Left ventricle myocardium superior (tissue), 1 donor: Measurements from ENCODE around the gene ARG1. TPM values are rescaled to one million over a fixed set of nuclear protein-coding genes. Genes with fewer than 3 reads are reported as not detected.
"Not testable (repeated sequence)": the region's sequence is repeated elsewhere in the genome, so short reads cannot be mapped to it uniquely, and the experiment has no call there.

Experiments
- ATAC-seq: fragments of 200-7000 bp; cut with Tn5 transposase; one replicate; pipeline ENCODE4 v1.9.1; 2020; ENCODE audit warnings: mild to moderate bottlenecking, moderate library complexity
- DNase-seq: peaks from one replicate; pipeline ENCODE4 v3.0.0-alpha.2; 2020
- intact Hi-C: fragments of 100-400 bp; cut with micrococcal nuclease; formaldehyde crosslinking; loops from one replicate; pipeline ENCODE4 v1.11.0; 2022
- long read RNA-seq: library from polyadenylated mRNA; unstranded; transcript quantifications from one replicate; pipeline ENCODE4 v2.0.0, GENCODE V29; 2021
- total RNA-seq: library from RNA; stranded (reverse); fragmentation: NEBNext Ultra II Directional; extraction: Animal tissue kit (Norgen Biotek cat#: 25700); gene quantifications from one replicate; pipeline ENCODE4 v1.2.1, GENCODE V29; 2021
- donor health status: DM: no; HTN: yes; CAD: no; lungs with severe emphysema.

ARG1 gene
- total RNA-seq = 0.82 TPM
- long read RNA-seq = 0 reads

DNA sequence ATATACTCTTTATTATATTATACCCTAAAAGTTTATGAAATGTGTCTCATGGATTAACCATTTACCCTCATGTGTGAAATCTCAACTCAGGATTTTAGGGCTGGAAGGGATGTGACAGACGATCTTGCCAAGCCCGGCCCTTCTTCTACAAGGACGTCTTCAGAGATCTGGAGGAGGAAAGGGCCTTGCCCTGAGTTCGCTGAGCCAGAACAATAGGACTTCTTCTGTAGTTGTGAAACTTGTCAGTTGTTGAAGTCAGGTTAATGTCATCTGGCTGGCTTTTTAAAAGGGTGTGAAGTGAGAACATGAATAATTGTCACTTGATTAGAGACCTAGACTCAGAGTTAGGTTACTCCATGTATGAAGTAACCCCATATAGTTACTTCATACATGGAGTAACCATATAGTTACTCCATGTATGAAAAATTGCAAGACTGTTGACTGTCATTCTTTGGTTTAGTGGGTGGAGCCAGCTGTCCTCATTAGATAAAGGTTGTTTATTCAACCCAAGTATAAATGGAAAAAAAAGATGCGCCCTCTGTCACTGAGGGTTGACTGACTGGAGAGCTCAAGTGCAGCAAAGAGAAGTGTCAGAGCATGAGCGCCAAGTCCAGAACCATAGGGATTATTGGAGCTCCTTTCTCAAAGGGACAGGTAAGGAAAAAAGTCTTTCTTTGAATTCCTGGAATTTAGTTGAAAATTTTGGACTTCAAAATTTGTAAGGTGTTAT, at the start of gene ARG1:
Gene ARG1, plus strand, starts transcription at position 541 of the 730 bp plus-strand sequence. Its CDS starts 57 bp downstream, at position 598.
- no peak for ATAC-seq
- intact Hi-C loops = no loop called here
- no peak for DNase-seq

DNA sequence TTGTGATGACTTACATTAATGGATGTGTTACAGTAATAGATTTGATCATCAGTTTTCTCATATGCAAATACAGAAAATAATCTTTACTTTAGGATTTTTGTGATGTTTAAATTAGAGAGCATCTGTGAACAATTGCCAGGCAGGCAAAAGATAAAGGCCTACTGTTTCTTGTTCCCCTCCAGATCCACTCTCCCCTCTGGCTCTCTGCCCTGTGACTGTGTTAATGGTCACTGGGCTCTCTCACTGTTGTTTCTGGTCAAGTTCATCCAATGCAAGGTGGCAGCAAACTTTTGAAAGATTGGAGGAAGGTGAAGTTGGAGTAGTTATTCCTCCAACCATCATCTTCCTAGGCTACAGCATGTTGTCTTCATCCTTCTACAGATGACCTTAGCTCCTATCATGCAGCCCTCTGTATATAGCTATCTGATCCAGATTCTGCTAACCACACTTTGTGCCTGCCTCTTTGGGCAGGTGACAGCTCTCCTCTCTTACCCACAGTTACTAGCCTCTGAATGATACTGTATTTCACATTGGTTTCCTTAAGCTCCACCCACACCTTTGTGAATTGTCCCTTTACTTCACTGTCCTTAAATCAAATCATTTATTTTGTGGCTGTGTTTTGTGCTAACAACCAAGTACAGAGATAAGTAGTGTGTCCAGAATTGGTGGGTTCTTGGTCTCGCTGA, 48.9 kb upstream of the ARG1 start:
- intact Hi-C loops = no loop called here
- ATAC-seq (no peak), DNase-seq (no peak)

DNA sequence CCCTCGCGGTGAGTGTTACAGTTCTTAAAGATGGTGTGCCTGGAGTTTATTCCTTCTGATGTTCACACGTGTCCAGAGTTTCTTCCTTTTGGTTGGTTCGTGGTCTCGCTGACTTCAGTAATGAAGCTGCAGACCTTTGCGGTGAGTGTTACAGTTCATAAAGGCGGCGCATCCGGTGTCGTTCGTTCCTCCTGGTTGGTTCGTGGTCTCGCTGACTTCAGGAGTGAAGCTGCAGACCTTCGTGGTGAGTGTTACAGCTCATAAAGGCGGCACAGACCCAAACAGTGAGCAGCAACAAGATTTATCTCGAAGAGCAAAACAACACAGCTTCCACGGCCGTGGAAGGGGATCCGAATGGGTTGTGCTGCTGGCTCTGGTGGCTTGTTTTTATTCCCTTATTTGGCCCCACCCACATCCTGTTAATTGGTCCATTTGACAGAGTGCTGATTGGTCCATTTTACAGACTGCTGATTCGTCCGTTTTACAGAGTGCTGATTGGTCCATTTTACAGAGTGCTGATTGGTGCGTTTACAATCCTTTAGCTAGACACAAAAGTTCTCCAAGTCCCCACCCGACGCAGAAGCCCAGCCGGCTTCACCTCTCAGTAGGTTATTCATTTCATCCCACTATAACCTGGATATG, 48.2 kb upstream of the ARG1 start:
- DNase-seq (no peak), ATAC-seq (no peak)
- intact Hi-C loops = no loop called here

DNA sequence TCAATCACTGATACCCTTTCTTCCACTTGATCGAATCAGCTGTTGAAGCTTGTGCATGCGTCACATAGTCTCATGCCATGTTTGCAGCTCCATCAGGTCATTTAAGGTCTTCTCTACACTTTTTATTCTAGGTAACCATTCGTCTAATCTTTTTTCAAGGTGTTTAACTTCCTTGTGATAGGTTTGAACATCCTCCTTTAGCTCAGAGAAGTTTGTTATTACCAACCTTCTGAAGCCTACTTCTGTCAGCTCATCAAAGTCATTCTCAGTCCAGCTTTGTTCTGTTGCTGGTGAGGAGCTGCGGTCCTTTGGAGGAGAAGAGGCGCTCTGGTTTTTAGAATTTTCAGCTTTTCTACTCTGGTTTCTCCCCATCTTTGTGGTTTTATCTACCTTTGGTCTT, 42.1 kb upstream of the ARG1 start:
- ATAC-seq, DNase-seq: not testable (repeated sequence)
- intact Hi-C loops = loop anchor here (5.0 to 10.0 kb wide), 2 partner anchors 334 to 646 kb away; no protein-coding TSS in a partner anchor

- DNase-seq, ATAC-seq: not testable (repeated sequence)
- intact Hi-C loops = loop anchor here (5.0 to 10.0 kb wide), 2 partner anchors 334 to 647 kb away; no protein-coding TSS in a partner anchor
Measured at GRCh38 chr6:131531681-131532080, 41.3 kb upstream of the ARG1 start.

DNA sequence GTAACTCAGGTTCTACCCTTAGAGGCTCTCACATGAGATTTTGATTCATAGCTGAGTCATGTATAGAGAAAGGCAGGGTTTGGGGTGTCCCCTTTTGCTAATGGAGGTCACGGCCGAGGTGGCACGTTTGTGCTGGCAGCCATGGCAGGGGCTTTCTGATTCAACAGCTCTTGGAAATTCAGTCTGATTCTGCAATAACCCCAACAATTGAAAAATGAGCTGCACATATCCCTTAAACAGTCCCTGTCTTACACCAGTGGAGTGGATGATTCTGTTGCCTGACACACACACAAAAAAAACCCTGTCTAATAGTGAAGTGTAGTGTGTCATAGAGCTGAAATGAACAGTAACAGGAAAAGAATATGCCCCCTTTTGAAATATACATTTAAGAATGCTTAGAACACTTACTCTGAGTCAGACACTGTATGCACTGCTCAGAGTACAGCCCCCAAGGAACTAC, 40.4 kb upstream of the ARG1 start:
- ATAC-seq = no peak
- no peak for DNase-seq
- intact Hi-C loops = loop anchor here (5.0 to 10.0 kb wide), 2 partner anchors 335 to 648 kb away; no protein-coding TSS in a partner anchor

DNA sequence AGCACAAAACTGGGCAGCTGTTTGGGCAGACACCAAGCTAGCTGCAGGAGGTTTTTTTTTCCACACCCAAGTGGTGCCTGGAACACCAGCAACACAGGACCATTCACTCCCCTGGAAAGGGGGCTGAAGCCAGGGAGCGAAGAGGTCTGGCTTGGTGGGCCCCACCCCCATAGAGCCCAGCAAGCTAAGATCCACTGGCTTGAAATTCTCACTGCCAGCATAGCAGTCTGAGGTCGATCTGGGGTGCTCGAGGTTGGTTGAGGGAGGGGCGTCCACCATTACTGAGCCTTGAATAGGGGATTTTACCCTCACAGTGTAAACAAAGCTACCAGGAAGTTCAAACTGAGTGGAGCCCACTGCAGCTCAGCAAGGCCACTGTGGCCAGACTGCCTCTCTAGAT, 34.4 kb upstream of the ARG1 start:
- not testable (repeated sequence) for DNase-seq, ATAC-seq
- intact Hi-C loops = loop anchor here (10.0 kb wide), 1 partner anchor 654 kb away; no protein-coding TSS in a partner anchor

DNA sequence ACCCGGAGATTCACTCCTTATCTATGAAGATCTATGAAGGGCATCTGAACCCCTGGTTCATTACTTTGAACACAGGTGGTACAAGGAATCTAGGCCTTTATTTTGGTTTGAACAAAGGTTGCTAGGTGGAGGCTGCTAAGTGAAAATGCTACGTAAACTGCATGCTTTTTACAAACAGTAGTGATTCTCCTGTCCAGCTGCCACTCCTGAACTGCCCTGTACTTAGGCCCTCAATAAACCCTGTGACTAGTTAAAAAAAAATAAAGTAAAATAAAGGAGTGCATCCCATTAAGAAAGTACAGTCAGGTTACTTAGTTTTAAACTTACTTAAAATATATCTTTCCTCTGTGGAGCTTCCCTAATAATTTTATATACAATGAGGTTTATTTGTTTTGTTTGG, 27.7 kb upstream of the ARG1 start:
- DNase-seq (no peak), ATAC-seq (no peak)
- intact Hi-C loops = no loop called here

GRCh38 chr6:131547488-131547887, 25.5 kb upstream of the ARG1 start:
- DNase-seq (no peak), ATAC-seq (no peak)
- intact Hi-C loops = no loop called here

DNA sequence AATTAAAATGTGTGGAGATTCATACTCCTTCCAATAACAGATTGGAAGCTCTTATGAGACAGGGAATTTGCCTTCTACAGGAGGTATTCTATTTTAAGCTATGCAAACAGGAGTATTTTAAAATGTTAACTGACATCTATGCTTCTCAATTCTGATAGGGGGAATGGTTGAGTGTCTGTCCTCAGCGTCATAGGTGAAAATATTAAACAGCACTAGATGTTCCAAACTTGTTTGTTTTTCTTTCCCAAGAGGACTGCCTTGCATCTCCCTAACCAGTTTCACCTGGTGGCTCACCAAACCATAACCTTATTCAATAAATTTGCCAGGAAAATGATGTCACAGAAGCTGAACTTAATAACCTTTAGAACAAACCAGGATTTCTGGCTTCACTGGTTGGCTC, 24.6 kb upstream of the ARG1 start:
- ATAC-seq (no peak), DNase-seq (no peak)
- intact Hi-C loops = no loop called here

- intact Hi-C loops = no loop called here
- ATAC-seq (no peak), DNase-seq (no peak)
Measured at GRCh38 chr6:131549811-131550210, 23.2 kb upstream of the ARG1 start.

GRCh38 chr6:131551902-131552301, 21.1 kb upstream of the ARG1 start:
- intact Hi-C loops = no loop called here
- ATAC-seq (no peak), DNase-seq (no peak)

DNA sequence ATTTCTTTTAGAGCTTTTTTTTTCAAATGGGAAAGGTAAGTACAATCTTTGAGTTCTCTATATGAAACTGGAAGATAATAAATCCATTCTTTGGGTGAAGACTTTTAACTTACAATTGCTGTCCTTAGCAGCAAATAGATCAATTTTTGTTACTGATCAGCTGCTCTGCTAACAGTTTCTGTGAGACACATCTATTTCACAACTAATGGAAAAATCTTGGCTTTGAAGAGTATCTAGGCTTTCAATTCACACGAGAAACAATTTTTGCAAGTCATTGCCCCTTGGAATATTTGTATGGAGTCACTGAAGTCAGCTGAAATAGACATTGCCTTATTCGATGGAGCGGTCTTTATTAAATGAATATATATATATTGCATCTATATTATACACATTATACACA, 20.5 kb upstream of the ARG1 start:
- DNase-seq = no peak
- no peak for ATAC-seq
- intact Hi-C loops = no loop called here

GRCh38 chr6:131555992-131556391, 17.0 kb upstream of the ARG1 start:
- DNase-seq = no peak
- intact Hi-C loops = no loop called here
- ATAC-seq = no peak

DNA sequence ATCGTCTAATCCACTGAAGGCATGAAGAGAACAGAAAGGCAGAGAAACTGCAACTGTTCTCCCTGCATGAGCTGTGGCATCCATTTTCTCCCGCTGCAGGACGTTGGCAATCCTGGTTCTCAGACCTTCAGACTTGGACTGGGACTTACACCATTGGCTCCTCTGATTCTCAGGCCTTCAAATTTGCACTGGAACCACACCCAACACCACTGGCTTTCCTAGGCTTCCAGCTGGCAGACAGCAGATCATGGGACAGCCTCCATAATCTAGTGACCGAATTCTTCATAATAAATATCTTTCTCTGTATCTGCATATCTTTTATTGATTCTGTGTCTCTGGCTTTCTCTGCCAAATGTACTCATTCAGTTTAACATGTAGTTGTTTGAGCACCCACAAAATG, 14.1 kb upstream of the ARG1 start:
- ATAC-seq (no peak), DNase-seq (no peak)
- intact Hi-C loops = no loop called here

DNA sequence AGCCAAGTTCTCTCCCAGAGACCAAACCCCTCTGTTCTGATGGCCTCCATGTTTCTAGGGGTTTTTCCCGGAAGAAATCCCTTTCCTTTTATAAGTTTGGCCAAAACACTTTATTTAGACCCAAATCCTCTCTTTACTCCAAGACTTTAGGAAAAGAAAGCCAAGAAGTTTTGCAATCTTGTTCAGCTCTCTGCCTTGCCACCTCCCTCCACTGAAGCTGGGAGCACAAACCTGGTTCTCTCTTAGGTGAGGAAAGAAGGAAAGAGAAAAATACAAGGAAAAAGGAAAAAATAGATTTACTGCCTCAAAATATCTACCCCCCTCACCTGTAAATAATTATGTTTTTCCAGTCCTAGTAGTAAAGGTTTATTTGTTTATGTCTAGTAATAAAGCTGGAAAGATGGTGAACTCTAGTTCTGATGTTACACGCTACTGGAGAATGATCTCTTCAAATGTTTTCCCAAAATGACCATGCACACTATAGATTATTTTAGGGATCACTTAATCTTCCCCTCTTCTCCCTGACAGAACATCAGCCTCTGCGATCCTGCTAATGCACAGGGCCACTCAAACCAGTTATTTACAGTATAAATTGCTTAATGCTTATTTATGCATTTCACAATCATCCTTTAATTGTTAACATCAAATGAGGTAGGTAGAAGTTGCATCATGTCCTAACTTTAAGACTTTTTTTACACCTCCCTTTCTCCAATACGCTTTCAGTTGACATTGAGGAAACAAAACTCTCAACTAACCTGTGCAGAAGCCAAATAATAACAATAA, 10.9 kb upstream of the ARG1 start:
- DNase-seq (no peak), ATAC-seq (no peak)
- intact Hi-C loops = no loop called here

GRCh38 chr6:131565056-131565455, 8.0 kb upstream of the ARG1 start:
- no peak for ATAC-seq
- intact Hi-C loops = no loop called here
- no peak for DNase-seq

DNA sequence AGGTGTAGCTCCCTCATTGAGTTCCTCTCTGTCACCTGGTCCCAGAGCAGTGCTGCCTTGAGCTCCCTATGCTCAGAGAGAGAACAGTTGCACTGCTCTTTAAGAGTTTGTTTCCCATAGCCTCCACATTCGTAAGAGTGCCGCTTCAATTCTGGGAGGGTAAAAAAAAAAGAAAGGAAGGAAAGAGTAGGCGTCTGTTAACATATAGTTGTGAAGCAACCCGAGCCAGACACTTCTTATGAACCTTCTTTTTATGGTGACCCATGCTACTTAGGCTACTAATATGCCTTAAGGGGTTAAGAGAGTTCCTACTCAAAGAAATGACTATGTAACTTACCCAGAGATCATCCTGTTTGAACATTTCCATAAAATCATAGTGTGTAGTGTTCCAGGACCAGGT, 4.3 kb upstream of the ARG1 start:
- DNase-seq (no peak), ATAC-seq (no peak)
- intact Hi-C loops = no loop called here

DNA sequence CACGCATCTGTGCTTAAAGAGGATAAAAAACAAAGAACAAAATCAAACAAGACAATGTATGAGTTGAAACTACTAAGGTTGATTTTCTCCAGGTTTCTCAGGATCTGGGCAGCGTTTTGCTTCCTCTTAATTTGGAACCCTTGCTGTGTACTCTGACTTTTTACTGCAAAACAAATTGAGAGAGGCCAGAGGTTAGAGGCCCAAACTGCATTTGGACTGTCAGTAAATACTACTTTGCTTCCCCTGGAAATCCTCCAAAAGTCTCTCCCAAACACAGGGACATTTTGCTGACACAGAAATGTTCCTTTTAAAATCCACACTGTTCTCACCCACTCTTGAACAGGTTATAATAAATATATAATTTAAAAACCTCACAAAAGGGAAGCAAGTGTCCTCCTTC, 1.1 kb downstream of the ARG1 start:
- ATAC-seq (no peak), DNase-seq (no peak)
- intact Hi-C loops = no loop called here
